GM12878 (cell line): ENCODE measurements around the gene PPP2R5A.

Experiments
- CEBPZ ChIP-seq: fragments of 150-350 bp; IDR thresholded peaks from 2 replicates; pipeline ENCODE4 v1.6.1; 2016; ENCODE audit warnings: low read depth, low read length
- CTCF ChIP-seq, 3 experiments: IDR thresholded peaks in 2 of 3; conservative IDR thresholded peaks in 1 of 3; 2 replicates each; pipeline ENCODE4 v1.5.1; 2011; ENCODE audit warnings: low read depth in 3 of 3, low read length in 3 of 3, mild to moderate bottlenecking in 3 of 3, control low read depth in 2 of 3, moderate library complexity in 2 of 3, inconsistent platforms in 1 of 3, mixed read lengths in 1 of 3; ENCODE audit not compliant: control insufficient read depth in 2 of 3, insufficient read depth in 1 of 3; ENCODE audit errors: extremely low read depth in 1 of 3
- JUNB ChIP-seq: IDR thresholded peaks from 2 replicates; pipeline ENCODE4 v1.6.1; 2016; ENCODE audit warnings: antibody characterized with exemption, mild to moderate bottlenecking
- MTA3 ChIP-seq: IDR thresholded peaks from 2 replicates; pipeline ENCODE4 v1.6.1; 2012; ENCODE audit warnings: low read length, inconsistent platforms, borderline replicate concordance
- MXI1 ChIP-seq: fragments of 150-350 bp; IDR thresholded peaks from 2 replicates; pipeline ENCODE4 v1.6.1; 2011; ENCODE audit warnings: low read depth, mild to moderate bottlenecking, inconsistent platforms, low read length, improper control_type of control experiment
- MYC ChIP-seq: IDR thresholded peaks from 2 replicates; pipeline ENCODE4 v1.6.1; 2011; ENCODE audit warnings: mild to moderate bottlenecking, low read length, moderate library complexity, inconsistent platforms; ENCODE audit not compliant: insufficient read depth, insufficient replicate concordance, insufficient read length, severe bottlenecking
- NR2F1 ChIP-seq: fragments of 450-650 bp; conservative IDR thresholded peaks from 2 replicates; pipeline ENCODE4 v1.6.1; 2017; ENCODE audit warnings: mild to moderate bottlenecking
- POU2F2 ChIP-seq: IDR thresholded peaks from 3 replicates; pipeline ENCODE4 v1.6.1; 2011; ENCODE audit warnings: low read depth, mild to moderate bottlenecking, low read length, borderline replicate concordance
- ZNF24 ChIP-seq: fragments of 450-650 bp; IDR thresholded peaks from 2 replicates; pipeline ENCODE4 v1.6.1; 2017; ENCODE audit warnings: antibody characterized with exemption, mild to moderate bottlenecking
- ZNF274 ChIP-seq: IDR thresholded peaks from one replicate; pipeline ENCODE4 v1.8.0; 2011; ENCODE audit not compliant: insufficient read length, insufficient read depth

- TF ChIP-seq CEBPZ (no peak), ZNF274 (no peak), CTCF (IDR thresholded peaks at IDR 0.05 in 2 of 3, conservative IDR thresholded peaks at IDR 0.05 in 1 of 3; ENCODE audit: control insufficient read depth in 2 of 3, extremely low read depth in 1 of 3, insufficient read depth in 1 of 3, low read depth in 3 of 3, low read length in 3 of 3) (no peak), NR2F1 (no peak), POU2F2 (no peak), JUNB (no peak), MTA3 (no peak), MYC (no peak), MXI1 (no peak), ZNF24 (no peak)
Measured at GRCh38 chr1:212236664-212237220, 48.5 kb upstream of the PPP2R5A start.
